ENCODE data around the gene PIK3R5.
A peak's percentile ranks its signal among the peaks of the same experiment; 100 is the strongest.

Gene PIK3R5

GRCh38 chr17:8940866-8941471 lies 24.5 kb downstream of the PIK3R5 start:
- TF ChIP-seq CTCF (conservative IDR thresholded peaks at IDR 0.05; ENCODE audit: control insufficient read depth, insufficient read depth, low read depth, low read length) = no peak
- no peak overlapping the region for H3K4me3 ChIP-seq (ENCODE audit: control insufficient read depth, low read depth, low read length)
- no peak for DNase-seq (ENCODE audit: low read depth)

GRCh38 chr17:8939496-8940334 lies 25.8 kb downstream of the PIK3R5 start:
- H3K4me3 ChIP-seq (ENCODE audit: control insufficient read depth, low read depth, low read length) = no peak overlapping the region
- TF ChIP-seq CTCF (conservative IDR thresholded peaks at IDR 0.05; ENCODE audit: control insufficient read depth, insufficient read depth, low read depth, low read length) = no peak
- DNase-seq (ENCODE audit: low read depth) = no peak

- H3K4me3 ChIP-seq (ENCODE audit: control insufficient read depth, low read depth, low read length) = no peak overlapping the region
- no peak for TF ChIP-seq CTCF (conservative IDR thresholded peaks at IDR 0.05; ENCODE audit: control insufficient read depth, insufficient read depth, low read depth, low read length)
- DNase-seq (ENCODE audit: low read depth) = no peak
Measured at GRCh38 chr17:8938933-8939332, 26.6 kb downstream of the PIK3R5 start.

GRCh38 chr17:8935191-8935590 lies 30.3 kb downstream of the PIK3R5 start:
- DNase-seq (ENCODE audit: low read depth) = peak; percentile 60
- H3K4me3 ChIP-seq (ENCODE audit: control insufficient read depth, low read depth, low read length) = no peak overlapping the region
- TF ChIP-seq CTCF (conservative IDR thresholded peaks at IDR 0.05; ENCODE audit: control insufficient read depth, insufficient read depth, low read depth, low read length) = no peak

- TF ChIP-seq CTCF (conservative IDR thresholded peaks at IDR 0.05; ENCODE audit: control insufficient read depth, insufficient read depth, low read depth, low read length) = no peak
- no peak overlapping the region for H3K4me3 ChIP-seq (ENCODE audit: control insufficient read depth, low read depth, low read length)
- peak; percentile 15 for DNase-seq (ENCODE audit: low read depth)
Measured at GRCh38 chr17:8934346-8934745, 31.2 kb downstream of the PIK3R5 start.

GRCh38 chr17:8930649-8931048 lies 34.9 kb downstream of the PIK3R5 start:
- no peak overlapping the region for H3K4me3 ChIP-seq (ENCODE audit: control insufficient read depth, low read depth, low read length)
- DNase-seq (ENCODE audit: low read depth) = no peak

More at GRCh38 chr17:8930649-8931048, 34.9 kb downstream of the PIK3R5 start:
- no peak for TF ChIP-seq CTCF (conservative IDR thresholded peaks at IDR 0.05; ENCODE audit: control insufficient read depth, insufficient read depth, low read depth, low read length)
